ENCODE measurements around the gene RAB43. TPM values are rescaled to one million over a fixed set of nuclear protein-coding genes. Genes with fewer than 3 reads are reported as not detected.
A peak's percentile ranks its signal among the peaks of the same experiment; 100 is the strongest.
"Not testable (repeated sequence)": the region's sequence is repeated elsewhere in the genome, so short reads cannot be mapped to it uniquely, and the experiment has no call there.

RAB43 gene
- total RNA-seq, 2 experiments from 2014 or later, result 47.5 to 48.1 TPM

DNA sequence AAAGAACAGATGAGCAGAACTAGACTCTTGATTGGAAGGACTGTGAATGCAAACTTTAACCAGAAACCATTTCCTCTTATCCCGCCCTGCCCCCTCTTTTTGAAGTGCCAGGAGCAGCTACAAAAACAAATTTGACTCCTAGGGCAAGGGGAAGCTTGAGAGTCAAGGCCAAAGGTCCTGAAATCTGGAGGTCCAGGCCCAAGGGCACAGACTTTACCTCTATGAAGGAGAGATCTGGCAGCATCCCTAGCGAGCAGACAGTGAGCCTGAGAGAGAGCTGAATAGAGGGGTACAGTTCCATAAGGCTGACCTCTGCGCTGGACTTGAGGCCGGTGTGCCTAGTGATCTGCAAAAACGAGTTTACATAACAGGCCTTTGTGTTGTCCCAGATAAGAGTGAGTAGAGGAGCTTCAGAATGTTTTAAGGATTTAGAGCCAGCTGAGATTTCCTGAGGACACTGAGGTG, 5.1 kb downstream of the RAB43 start:
- CTCF ChIA-PET, result interaction anchor here (1.4 kb wide), 1 partner anchor 45 kb away, joined by 4 read pairs; no protein-coding TSS in a partner anchor
- no peaks in the 10 kb centered on the region for H3K27me3 Mint-ChIP-seq
- Histone ChIP-seq H3K27me3 (ENCODE audit: control insufficient read depth in 1 of 2, insufficient read depth in 2 of 2, low read length in 2 of 2) (no peaks in the 10 kb centered on the region), H3K4me1 (ENCODE audit: insufficient read depth, low read length) (peaks cover 83% of the 10 kb centered on the region), H3K4me3 (ENCODE audit: low read length) (peak overlapping the region; percentile 37), H3K9me3 (ENCODE audit: control insufficient read depth in 1 of 2, insufficient read depth in 1 of 2, low read length in 2 of 2) (no peaks in the 10 kb centered on the region), H3K27ac (ENCODE audit: low read depth in 1 of 2, low read length in 2 of 2) (peak overlapping the region; percentile 40 to 90), H3K36me3 (ENCODE audit: insufficient read depth, low read length) (peaks cover 42% of the 10 kb centered on the region)
- TF ChIP-seq, protein P1, sequence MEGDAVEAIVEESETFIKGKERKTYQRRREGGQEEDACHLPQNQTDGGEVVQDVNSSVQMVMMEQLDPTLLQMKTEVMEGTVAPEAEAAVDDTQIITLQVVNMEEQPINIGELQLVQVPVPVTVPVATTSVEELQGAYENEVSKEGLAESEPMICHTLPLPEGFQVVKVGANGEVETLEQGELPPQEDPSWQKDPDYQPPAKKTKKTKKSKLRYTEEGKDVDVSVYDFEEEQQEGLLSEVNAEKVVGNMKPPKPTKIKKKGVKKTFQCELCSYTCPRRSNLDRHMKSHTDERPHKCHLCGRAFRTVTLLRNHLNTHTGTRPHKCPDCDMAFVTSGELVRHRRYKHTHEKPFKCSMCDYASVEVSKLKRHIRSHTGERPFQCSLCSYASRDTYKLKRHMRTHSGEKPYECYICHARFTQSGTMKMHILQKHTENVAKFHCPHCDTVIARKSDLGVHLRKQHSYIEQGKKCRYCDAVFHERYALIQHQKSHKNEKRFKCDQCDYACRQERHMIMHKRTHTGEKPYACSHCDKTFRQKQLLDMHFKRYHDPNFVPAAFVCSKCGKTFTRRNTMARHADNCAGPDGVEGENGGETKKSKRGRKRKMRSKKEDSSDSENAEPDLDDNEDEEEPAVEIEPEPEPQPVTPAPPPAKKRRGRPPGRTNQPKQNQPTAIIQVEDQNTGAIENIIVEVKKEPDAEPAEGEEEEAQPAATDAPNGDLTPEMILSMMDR (IDR thresholded peaks at IDR 0.05), result no peak
- POLR2A ChIA-PET, result interaction anchor here (0.6 to 10.6 kb wide), 9 partner anchors 10 to 237 kb away, joined by 3 to 74 read pairs (median 4); partner anchors contain the start of genes ACAD9 and CNBP
- peak overlapping the region; percentile 88 for H3K4me3 Mint-ChIP-seq
- peaks cover 69% of the 10 kb centered on the region for H3K4me1 Mint-ChIP-seq (ENCODE audit: low read depth)
- peaks cover 78% of the 10 kb centered on the region for H3K36me3 Mint-ChIP-seq (ENCODE audit: low read depth)
- no peaks in the 10 kb centered on the region for H3K9me3 Mint-ChIP-seq
- peak overlapping the region; percentile 89 for H3K27ac Mint-ChIP-seq
- intact Hi-C loops (cut with DNase I, micrococcal nuclease), result loop anchor here in 1 of 2 experiments (5.0 kb wide), 1 partner anchor 34 kb away; no protein-coding TSS in a partner anchor
- DNase-seq (peak in 5 of 14 experiments; percentile 14 to 61 (median 44)), ATAC-seq (ENCODE audit: poor library complexity) (no peak)

DNA sequence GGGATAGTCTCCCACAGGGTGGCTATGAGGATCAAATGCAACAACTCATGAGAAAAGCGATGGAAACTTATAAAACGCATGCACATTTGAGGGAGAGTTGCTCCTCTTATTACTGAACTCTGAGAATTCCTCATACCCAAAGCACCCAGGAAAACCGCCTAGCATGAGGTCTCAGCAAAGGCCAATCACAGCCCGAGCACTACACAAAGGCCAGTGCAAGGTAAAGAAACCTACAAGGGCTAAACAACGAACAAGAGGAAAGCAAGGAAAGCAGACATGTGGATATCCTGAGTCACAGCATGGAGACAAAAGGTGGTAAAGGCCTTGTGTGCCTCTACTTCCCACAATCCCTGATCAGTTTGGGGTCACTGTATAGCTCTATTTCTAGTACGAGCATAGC, 7.1 kb downstream of the RAB43 start:
- Histone ChIP-seq H3K36me3 (ENCODE audit: insufficient read depth, low read length) (peaks cover 60% of the 10 kb centered on the region), H3K27ac (ENCODE audit: low read depth in 1 of 2, low read length in 2 of 2) (peak overlapping the region in 1 of 2 donors; percentile 65), H3K4me1 (ENCODE audit: insufficient read depth, low read length) (peaks cover 89% of the 10 kb centered on the region), H3K27me3 (ENCODE audit: control insufficient read depth in 1 of 2, insufficient read depth in 2 of 2, low read length in 2 of 2) (no peaks in the 10 kb centered on the region), H3K4me3 (ENCODE audit: low read length) (no peak overlapping the region), H3K9me3 (ENCODE audit: control insufficient read depth in 1 of 2, insufficient read depth in 1 of 2, low read length in 2 of 2) (no peaks in the 10 kb centered on the region)
- POLR2A ChIA-PET, result interaction anchor here (10.6 kb wide), 1 partner anchor 12 kb away, joined by 74 read pairs; no protein-coding TSS in a partner anchor
- Mint-ChIP-seq H3K27ac (peak overlapping the region; percentile 73), H3K36me3 (ENCODE audit: low read depth) (peaks cover 83% of the 10 kb centered on the region), H3K4me1 (ENCODE audit: low read depth) (peaks cover 76% of the 10 kb centered on the region), H3K27me3 (no peaks in the 10 kb centered on the region), H3K9me3 (no peaks in the 10 kb centered on the region), H3K4me3 (peak overlapping the region; percentile 64)
- TF ChIP-seq, protein P1 (IDR thresholded peaks at IDR 0.05), result no peak
- intact Hi-C loops (cut with DNase I, micrococcal nuclease), result no loop called here
- no peak for ATAC-seq (ENCODE audit: poor library complexity)
- CTCF ChIA-PET, result no interaction called here
- no peak for DNase-seq

DNA sequence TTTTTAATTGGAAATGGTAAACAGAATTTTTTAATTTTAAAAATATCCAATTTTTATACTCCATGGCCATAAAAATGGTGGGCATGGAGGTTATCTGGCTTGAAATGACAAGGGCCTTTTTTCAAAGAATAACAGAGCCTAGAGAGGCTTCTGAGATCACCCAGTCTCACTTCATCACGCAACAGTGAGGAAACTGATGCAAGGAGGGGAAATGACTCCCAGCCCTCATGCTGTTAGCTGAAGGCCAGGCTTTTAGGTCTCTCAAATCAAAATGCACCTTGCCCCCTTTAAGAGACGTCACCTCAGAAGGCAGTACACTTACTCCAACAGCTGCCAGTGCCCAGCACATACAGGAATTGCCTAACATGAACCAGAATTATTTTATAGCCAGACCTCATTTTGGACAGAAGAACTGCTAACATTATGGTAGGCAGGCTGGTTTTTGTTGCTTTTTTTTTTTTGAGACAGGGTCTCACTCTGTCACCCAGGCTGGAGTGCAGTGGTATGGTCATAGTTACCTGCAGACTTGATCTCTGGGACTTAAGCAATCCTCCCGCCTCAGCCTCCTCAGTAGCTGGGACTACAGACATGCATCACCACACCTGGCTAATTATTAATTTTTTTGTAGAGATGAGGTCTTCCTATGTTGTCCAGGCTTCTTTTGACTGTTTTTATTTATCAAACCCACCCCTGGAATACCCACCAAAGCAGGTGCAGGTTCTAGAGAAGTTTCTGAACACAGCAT, 9.1 kb downstream of the RAB43 start:
- ATAC-seq (ENCODE audit: poor library complexity) (peak; percentile 27), DNase-seq (peak in 2 of 14 experiments; percentile 34 to 36)
- peaks cover 75% of the 10 kb centered on the region for H3K4me1 Mint-ChIP-seq (ENCODE audit: low read depth)
- Histone ChIP-seq H3K27me3 (ENCODE audit: control insufficient read depth in 1 of 2, insufficient read depth in 2 of 2, low read length in 2 of 2) (no peaks in the 10 kb centered on the region), H3K36me3 (ENCODE audit: insufficient read depth, low read length) (peaks cover 65% of the 10 kb centered on the region), H3K9me3 (ENCODE audit: control insufficient read depth in 1 of 2, insufficient read depth in 1 of 2, low read length in 2 of 2) (no peaks in the 10 kb centered on the region), H3K27ac (ENCODE audit: low read depth in 1 of 2, low read length in 2 of 2) (peak overlapping the region; percentile 11 to 17), H3K4me1 (ENCODE audit: insufficient read depth, low read length) (peaks cover 84% of the 10 kb centered on the region), H3K4me3 (ENCODE audit: low read length) (no peak overlapping the region)
- H3K27me3 Mint-ChIP-seq, result no peaks in the 10 kb centered on the region
- H3K9me3 Mint-ChIP-seq, result no peaks in the 10 kb centered on the region
- H3K36me3 Mint-ChIP-seq (ENCODE audit: low read depth), result peaks cover 81% of the 10 kb centered on the region
- H3K4me3 Mint-ChIP-seq, result peak overlapping the region; percentile 54
- ChIA-PET POLR2A (interaction anchor here (0.9 to 2.8 kb wide), 3 partner anchors 7 to 989 kb away, joined by 3 to 11 read pairs (median 9); partner anchors contain the start of genes RAB43 and RUVBL1), CTCF (no interaction called here)
- H3K27ac Mint-ChIP-seq, result peak overlapping the region; percentile 73
- TF ChIP-seq, protein P1 (IDR thresholded peaks at IDR 0.05), result no peak
- intact Hi-C loops (cut with DNase I, micrococcal nuclease), result no loop called here

DNA sequence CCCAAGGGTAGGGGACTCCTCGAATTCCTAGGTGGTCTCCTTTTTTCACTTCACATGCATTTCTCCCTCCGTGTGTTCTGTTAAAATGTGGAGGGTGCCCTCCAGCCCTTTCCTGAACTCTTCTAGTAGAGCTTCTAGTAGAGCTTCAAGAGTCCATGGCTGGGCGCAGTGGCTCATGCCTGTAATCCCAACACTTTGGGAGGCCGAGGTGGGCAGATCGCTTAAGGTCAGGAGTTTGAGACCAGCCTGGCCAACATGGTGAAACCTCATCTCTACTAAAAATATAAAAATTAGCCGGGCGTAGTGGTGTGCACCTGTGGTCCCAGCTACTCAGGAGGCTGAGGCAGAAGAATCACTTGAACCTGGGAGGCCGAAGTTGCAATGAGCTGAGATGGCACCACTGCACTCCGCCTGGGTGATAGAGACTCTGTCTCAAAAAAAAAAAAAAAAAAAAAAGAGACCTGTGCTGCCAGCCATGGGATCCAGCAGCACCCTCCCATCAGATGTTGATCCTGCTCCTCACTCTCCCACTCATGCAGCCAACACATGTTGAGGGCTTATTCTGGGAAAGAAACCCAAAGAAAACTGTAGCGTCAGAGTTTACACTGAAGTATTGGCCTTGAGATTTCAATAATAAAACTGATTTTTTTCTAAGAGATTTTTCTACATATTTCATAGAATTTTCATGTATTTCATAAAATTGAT, 10.4 kb downstream of the RAB43 start:
- intact Hi-C loops (cut with DNase I, micrococcal nuclease); H3K27me3 ChIP-seq (ENCODE audit: control insufficient read depth in 1 of 2, insufficient read depth in 2 of 2, low read length in 2 of 2); DNase-seq; H3K27ac ChIP-seq (ENCODE audit: low read depth in 1 of 2, low read length in 2 of 2); H3K9me3 ChIP-seq (ENCODE audit: control insufficient read depth in 1 of 2, insufficient read depth in 1 of 2, low read length in 2 of 2); CTCF ChIA-PET; H3K4me3 Mint-ChIP-seq; ATAC-seq (ENCODE audit: poor library complexity); H3K4me3 ChIP-seq (ENCODE audit: low read length); H3K9me3 Mint-ChIP-seq; H3K27me3 Mint-ChIP-seq: not testable (repeated sequence)
- H3K27ac Mint-ChIP-seq, result peak overlapping the region; percentile 73
- peaks cover 81% of the 10 kb centered on the region for H3K36me3 Mint-ChIP-seq (ENCODE audit: low read depth)
- peaks cover 84% of the 10 kb centered on the region for H3K4me1 ChIP-seq (ENCODE audit: insufficient read depth, low read length)
- peaks cover 69% of the 10 kb centered on the region for H3K36me3 ChIP-seq (ENCODE audit: insufficient read depth, low read length)
- peaks cover 75% of the 10 kb centered on the region for H3K4me1 Mint-ChIP-seq (ENCODE audit: low read depth)
- POLR2A ChIA-PET, result interaction anchor here (1.2 to 2.8 kb wide), 2 partner anchors 8 to 10 kb away, joined by 3 to 9 read pairs; partner anchors contain the start of gene RAB43

Measured in CD4-positive, alpha-beta T cell (primary cell).